ENCODE results near the gene SLC6A16. TPM values are rescaled to one million over a fixed set of nuclear protein-coding genes. Genes with fewer than 3 reads are reported as not detected.
"Not testable (repeated sequence)": the region's sequence is repeated elsewhere in the genome, so short reads cannot be mapped to it uniquely, and the experiment has no call there.

SLC6A16 gene
- total RNA-seq, 1 experiment from 2014 or later = 42.6 TPM

DNA sequence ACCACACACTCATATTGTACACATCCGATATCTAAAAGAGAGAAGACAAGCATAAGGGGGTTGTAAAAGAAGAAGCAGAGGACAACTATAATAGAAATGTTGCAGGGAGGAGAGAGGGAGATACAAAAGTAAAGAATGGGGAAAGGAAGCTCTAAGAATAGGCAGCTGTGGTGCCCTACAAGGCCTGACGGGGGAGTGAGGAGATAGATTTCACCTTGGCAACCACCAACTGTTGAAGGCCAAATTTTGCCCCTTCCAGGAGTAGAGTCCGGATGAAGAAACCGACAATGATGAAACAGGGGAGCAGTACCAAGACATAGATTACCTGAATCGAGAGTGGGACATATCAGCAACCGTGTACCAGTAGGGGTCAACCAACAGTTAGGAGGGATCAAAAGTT, 15.9 kb downstream of the SLC6A16 start:
- Histone ChIP-seq H3K36me3 (ENCODE audit: insufficient read depth, low read length) (peaks cover 46% of the 10 kb centered on the region), H2AFZ (ENCODE audit: low read length) (no peak overlapping the region), H3K27me3 (ENCODE audit: low read length) (no peaks in the 10 kb centered on the region), H3K9ac (ENCODE audit: low read length) (peak overlapping the region; percentile 11; the same call in 1 of the 2 replicates), H3K9me2 (replicated peaks; ENCODE audit: insufficient read depth, low read length) (no peaks in the 10 kb centered on the region), H3K79me2 (ENCODE audit: low read length) (peaks cover under 1% of the 10 kb centered on the region), H3K9me3 (ENCODE audit: low read length) (no peaks in the 10 kb centered on the region), H4K20me1 (ENCODE audit: insufficient read depth, low read depth, low read length) (no peaks in the 10 kb centered on the region), H3K4me1 (ENCODE audit: low read length) (peaks cover 15% of the 10 kb centered on the region), H3K4me3 (ENCODE audit: low read length) (no peak overlapping the region), H3K27ac (ENCODE audit: low read length) (peak overlapping the region; percentile 36), H3K4me2 (ENCODE audit: low read depth, low read length, poor library complexity, severe bottlenecking) (no peak overlapping the region)
- no peak for DNase-seq

DNA sequence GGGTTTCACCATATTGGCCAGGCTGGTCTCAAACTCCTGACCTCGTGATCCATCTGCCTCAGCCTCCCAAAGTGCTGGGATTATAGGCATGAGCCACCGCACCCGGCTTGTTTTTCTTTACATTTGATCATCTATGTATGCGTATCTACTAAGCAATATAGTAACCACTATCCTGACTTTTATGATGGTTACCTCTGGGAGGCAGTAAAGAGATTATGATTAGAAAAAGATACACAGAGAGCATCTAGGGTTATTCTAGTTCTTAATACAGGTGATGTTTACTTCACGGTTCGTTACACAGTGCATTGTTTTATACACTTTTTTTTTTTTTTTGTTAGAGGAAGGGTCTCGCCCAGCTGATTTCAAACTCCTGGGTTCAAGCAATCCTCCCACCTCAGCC, 18.3 kb downstream of the SLC6A16 start:
- peaks cover 28% of the 10 kb centered on the region for H3K4me1 ChIP-seq (ENCODE audit: low read length)
- not testable (repeated sequence) for H3K9me3 ChIP-seq (ENCODE audit: low read length); H3K4me2 ChIP-seq (ENCODE audit: low read depth, low read length, poor library complexity, severe bottlenecking); H3K9me2 ChIP-seq (replicated peaks; ENCODE audit: insufficient read depth, low read length); H3K4me3 ChIP-seq (ENCODE audit: low read length); H2AFZ ChIP-seq (ENCODE audit: low read length); H4K20me1 ChIP-seq (ENCODE audit: insufficient read depth, low read depth, low read length); H3K27me3 ChIP-seq (ENCODE audit: low read length); H3K27ac ChIP-seq (ENCODE audit: low read length); H3K9ac ChIP-seq (ENCODE audit: low read length); H3K79me2 ChIP-seq (ENCODE audit: low read length)
- peak; percentile 70 for DNase-seq
- peaks cover 50% of the 10 kb centered on the region for H3K36me3 ChIP-seq (ENCODE audit: insufficient read depth, low read length)

DNA sequence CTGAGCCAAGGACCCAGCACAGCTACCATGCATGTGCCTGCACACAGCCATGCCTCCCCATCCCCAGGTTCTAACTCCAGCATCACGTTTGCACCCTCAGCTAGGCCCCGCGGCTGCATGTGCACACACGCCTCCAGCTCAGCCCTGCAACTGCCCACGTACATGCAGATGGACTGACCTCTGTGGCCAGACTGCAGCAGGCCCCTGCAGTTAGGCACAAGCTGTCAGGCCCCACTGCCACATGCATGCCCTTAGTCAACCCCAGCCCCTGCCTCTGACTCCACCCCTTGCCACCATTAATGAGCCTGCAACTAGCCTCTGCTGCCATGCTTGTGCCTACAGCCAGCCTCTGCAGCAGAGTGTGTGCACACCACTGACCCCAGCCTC, 23.1 kb downstream of the SLC6A16 start:
- Histone ChIP-seq H3K4me3 (ENCODE audit: low read length) (no peak overlapping the region), H3K36me3 (ENCODE audit: insufficient read depth, low read length) (peaks cover 36% of the 10 kb centered on the region), H2AFZ (ENCODE audit: low read length) (peak overlapping the region; percentile 11; the same call in 1 of the 2 replicates), H3K9ac (ENCODE audit: low read length) (peak overlapping the region; percentile 38), H4K20me1 (ENCODE audit: insufficient read depth, low read depth, low read length) (no peaks in the 10 kb centered on the region), H3K4me1 (ENCODE audit: low read length) (peaks cover 22% of the 10 kb centered on the region), H3K27me3 (ENCODE audit: low read length) (no peaks in the 10 kb centered on the region), H3K9me2 (replicated peaks; ENCODE audit: insufficient read depth, low read length) (no peaks in the 10 kb centered on the region), H3K79me2 (ENCODE audit: low read length) (no peaks in the 10 kb centered on the region), H3K9me3 (ENCODE audit: low read length) (no peaks in the 10 kb centered on the region), H3K27ac (ENCODE audit: low read length) (peak overlapping the region; percentile 79), H3K4me2 (ENCODE audit: low read depth, low read length, poor library complexity, severe bottlenecking) (peak overlapping the region; percentile 63)
- peak; percentile 63 for DNase-seq

DNA sequence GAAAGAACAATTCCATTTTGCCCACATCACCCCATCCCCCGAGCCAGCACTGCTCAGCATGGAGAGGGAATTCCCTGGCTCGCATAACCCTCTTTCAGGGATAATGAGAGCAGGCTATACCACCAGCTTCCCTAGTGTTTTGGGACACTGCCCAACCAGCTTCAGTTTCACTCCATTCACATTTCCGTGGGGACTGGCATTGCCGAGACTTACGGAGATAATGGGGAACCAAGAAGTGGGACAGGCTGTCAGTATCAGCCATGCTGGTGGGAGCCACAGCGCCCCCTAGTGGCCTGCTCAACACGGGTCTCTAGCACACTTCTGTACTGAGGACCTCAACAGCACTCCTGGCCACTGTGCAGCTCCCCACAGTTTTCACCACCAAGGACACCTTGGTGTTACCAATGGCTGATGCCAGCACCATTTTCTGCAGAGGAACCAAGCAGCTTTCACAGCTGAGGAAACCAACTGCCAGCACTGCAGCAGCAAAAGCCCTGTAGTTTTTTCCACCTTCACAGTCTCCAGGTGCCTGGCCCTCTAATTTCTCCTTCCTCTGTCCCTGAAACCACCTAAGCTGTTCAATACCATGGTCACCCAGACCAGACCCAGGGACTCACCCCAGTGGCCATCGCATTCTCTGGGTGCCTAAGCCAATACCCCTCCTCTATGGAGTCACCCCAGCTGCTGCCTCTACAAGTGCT, 23.7 kb downstream of the SLC6A16 start:
- H3K4me2 ChIP-seq (ENCODE audit: low read depth, low read length, poor library complexity, severe bottlenecking) = peak overlapping the region; percentile 63
- peak overlapping the region; percentile 69 for H2AFZ ChIP-seq (ENCODE audit: low read length)
- H3K9ac ChIP-seq (ENCODE audit: low read length) = peak overlapping the region; percentile 52
- H3K9me3 ChIP-seq (ENCODE audit: low read length) = no peaks in the 10 kb centered on the region
- H3K9me2 ChIP-seq (replicated peaks; ENCODE audit: insufficient read depth, low read length) = no peaks in the 10 kb centered on the region
- no peaks in the 10 kb centered on the region for H3K79me2 ChIP-seq (ENCODE audit: low read length)
- H3K4me3 ChIP-seq (ENCODE audit: low read length) = no peak overlapping the region; the same call in 1 of the 2 replicates
- peaks cover 36% of the 10 kb centered on the region for H3K36me3 ChIP-seq (ENCODE audit: insufficient read depth, low read length)
- peaks cover 22% of the 10 kb centered on the region for H3K4me1 ChIP-seq (ENCODE audit: low read length)
- peak; percentile 98 for DNase-seq
- H3K27ac ChIP-seq (ENCODE audit: low read length) = peak overlapping the region; percentile 79
- H4K20me1 ChIP-seq (ENCODE audit: insufficient read depth, low read depth, low read length) = no peaks in the 10 kb centered on the region
- H3K27me3 ChIP-seq (ENCODE audit: low read length) = no peaks in the 10 kb centered on the region

DNA sequence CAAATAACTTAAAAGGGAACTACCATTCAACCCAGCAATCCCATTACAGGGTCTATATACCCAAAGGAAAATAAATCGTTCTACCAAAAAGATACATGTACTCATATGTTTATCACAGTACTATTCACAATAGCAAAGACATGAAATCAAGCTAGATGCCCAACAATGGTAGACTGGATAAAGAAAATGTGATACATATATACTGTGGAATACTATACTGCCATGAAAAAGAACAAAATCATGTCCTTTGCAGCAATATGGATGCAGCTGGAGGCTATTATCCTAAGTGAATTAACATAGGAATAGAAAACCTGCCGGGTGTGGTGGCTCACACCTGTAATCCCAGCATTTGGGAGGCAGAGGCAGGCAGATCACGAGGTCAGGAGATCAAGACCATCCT, 26.3 kb downstream of the SLC6A16 start:
- H3K79me2 ChIP-seq (ENCODE audit: low read length) = not testable (repeated sequence)

DNA sequence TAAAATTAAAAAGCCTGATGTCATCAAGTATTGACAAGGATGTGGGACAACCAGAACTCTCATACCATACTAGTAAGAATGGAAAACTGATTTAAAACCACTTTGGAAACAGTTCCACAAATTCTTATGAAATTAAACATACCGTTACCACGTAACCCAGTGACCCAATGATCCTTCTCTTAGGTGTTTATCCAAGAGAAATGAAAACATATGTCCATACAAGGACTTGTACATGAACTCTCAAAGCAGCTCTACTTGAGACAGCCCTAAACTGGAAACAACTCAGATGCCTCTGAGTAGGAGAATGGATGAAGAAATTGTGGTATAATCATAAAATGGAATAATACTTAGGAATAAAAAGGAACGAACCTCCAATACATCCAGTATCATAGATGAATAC, 27.6 kb downstream of the SLC6A16 start:
- Histone ChIP-seq H3K9me2 (replicated peaks; ENCODE audit: insufficient read depth, low read length) (no peaks in the 10 kb centered on the region), H3K9me3 (ENCODE audit: low read length) (no peaks in the 10 kb centered on the region), H2AFZ (ENCODE audit: low read length) (no peak overlapping the region), H3K4me2 (ENCODE audit: low read depth, low read length, poor library complexity, severe bottlenecking) (no peak overlapping the region), H4K20me1 (ENCODE audit: insufficient read depth, low read depth, low read length) (no peaks in the 10 kb centered on the region), H3K36me3 (ENCODE audit: insufficient read depth, low read length) (peaks cover 36% of the 10 kb centered on the region), H3K27me3 (ENCODE audit: low read length) (no peaks in the 10 kb centered on the region), H3K79me2 (ENCODE audit: low read length) (no peaks in the 10 kb centered on the region), H3K4me1 (ENCODE audit: low read length) (peaks cover 15% of the 10 kb centered on the region), H3K27ac (ENCODE audit: low read length) (no peak overlapping the region), H3K9ac (ENCODE audit: low read length) (no peak overlapping the region), H3K4me3 (ENCODE audit: low read length) (no peak overlapping the region)
- DNase-seq = no peak

More for the DNA sequence above, 26.3 kb downstream of the SLC6A16 start:
- H3K4me3 ChIP-seq (ENCODE audit: low read length); H3K9me3 ChIP-seq (ENCODE audit: low read length); H3K4me2 ChIP-seq (ENCODE audit: low read depth, low read length, poor library complexity, severe bottlenecking); H3K27ac ChIP-seq (ENCODE audit: low read length); H4K20me1 ChIP-seq (ENCODE audit: insufficient read depth, low read depth, low read length); H3K27me3 ChIP-seq (ENCODE audit: low read length); H3K9me2 ChIP-seq (replicated peaks; ENCODE audit: insufficient read depth, low read length); H3K9ac ChIP-seq (ENCODE audit: low read length); H2AFZ ChIP-seq (ENCODE audit: low read length); DNase-seq: not testable (repeated sequence)
- H3K4me1 ChIP-seq (ENCODE audit: low read length) = peaks cover 22% of the 10 kb centered on the region
- H3K36me3 ChIP-seq (ENCODE audit: insufficient read depth, low read length) = peaks cover 29% of the 10 kb centered on the region

DNA sequence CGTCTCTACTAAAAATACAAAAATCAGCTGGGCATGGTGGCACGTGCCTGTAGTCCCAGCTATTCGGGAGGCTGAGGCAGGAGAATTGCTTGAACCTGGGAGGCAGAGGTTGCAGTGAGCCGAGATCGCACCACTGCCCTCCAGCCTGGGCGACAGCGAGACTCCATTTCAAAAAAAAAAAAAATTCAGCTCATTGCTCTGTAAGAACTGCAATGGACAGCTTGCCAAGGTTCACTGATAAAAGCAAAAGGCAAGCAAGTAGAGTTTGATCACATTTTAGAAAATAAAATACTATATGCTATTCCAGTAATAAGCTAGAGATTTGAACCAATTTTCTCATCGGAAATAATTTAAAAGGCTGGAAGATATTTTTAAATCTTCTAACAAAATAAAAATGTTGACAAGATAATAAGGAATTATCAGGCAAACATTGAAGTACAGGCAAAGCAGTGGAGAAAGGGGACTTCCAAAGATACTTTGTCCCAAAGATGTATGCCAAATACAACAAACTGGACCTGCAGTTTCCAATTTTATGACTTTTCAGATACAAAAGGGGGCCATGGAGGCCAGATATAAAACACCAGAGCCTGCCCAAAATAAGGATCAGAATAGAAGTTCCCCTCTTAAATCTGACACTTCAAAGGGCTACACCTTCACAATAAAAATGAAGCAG, 29.6 kb downstream of the SLC6A16 start:
- H2AFZ ChIP-seq (ENCODE audit: low read length) = no peak overlapping the region
- H3K9me3 ChIP-seq (ENCODE audit: low read length) = no peaks in the 10 kb centered on the region
- no peak overlapping the region for H3K4me2 ChIP-seq (ENCODE audit: low read depth, low read length, poor library complexity, severe bottlenecking)
- no peaks in the 10 kb centered on the region for H3K4me1 ChIP-seq (ENCODE audit: low read length)
- DNase-seq = no peak
- H3K4me3 ChIP-seq (ENCODE audit: low read length) = no peak overlapping the region
- H3K79me2 ChIP-seq (ENCODE audit: low read length) = no peaks in the 10 kb centered on the region
- no peaks in the 10 kb centered on the region for H3K27me3 ChIP-seq (ENCODE audit: low read length)
- no peaks in the 10 kb centered on the region for H3K9me2 ChIP-seq (replicated peaks; ENCODE audit: insufficient read depth, low read length)
- H3K36me3 ChIP-seq (ENCODE audit: insufficient read depth, low read length) = peaks cover 43% of the 10 kb centered on the region
- no peaks in the 10 kb centered on the region for H4K20me1 ChIP-seq (ENCODE audit: insufficient read depth, low read depth, low read length)
- no peak overlapping the region for H3K27ac ChIP-seq (ENCODE audit: low read length)
- no peak overlapping the region for H3K9ac ChIP-seq (ENCODE audit: low read length)

DNA sequence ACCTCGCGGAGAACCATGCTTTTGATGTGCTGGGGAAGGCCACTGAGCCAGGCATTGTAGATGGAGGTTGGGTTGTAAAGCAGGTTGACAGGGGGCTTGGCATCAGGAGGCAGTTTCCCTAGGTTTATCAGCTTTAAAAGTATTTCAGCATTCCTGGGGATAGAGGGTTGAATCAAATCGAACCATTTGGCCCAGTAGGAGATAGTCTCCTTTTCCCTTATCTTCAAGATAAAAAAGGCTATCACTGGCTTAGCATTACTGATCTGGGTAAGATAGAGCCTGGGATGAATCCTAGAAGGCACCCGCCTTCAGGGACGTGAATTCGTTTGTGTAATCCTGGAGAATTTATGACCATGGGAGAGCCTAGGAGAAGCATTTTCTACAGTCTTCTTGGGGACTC, 30.6 kb downstream of the SLC6A16 start:
- no peaks in the 10 kb centered on the region for H4K20me1 ChIP-seq (ENCODE audit: insufficient read depth, low read depth, low read length)
- no peak overlapping the region for H3K27ac ChIP-seq (ENCODE audit: low read length)
- no peaks in the 10 kb centered on the region for H3K9me2 ChIP-seq (replicated peaks; ENCODE audit: insufficient read depth, low read length)
- no peak overlapping the region for H2AFZ ChIP-seq (ENCODE audit: low read length)
- no peaks in the 10 kb centered on the region for H3K79me2 ChIP-seq (ENCODE audit: low read length)
- DNase-seq = no peak
- peaks cover 5% of the 10 kb centered on the region for H3K4me1 ChIP-seq (ENCODE audit: low read length)
- H3K36me3 ChIP-seq (ENCODE audit: insufficient read depth, low read length) = peaks cover 48% of the 10 kb centered on the region
- no peak overlapping the region for H3K9ac ChIP-seq (ENCODE audit: low read length)
- no peak overlapping the region for H3K4me3 ChIP-seq (ENCODE audit: low read length)
- H3K9me3 ChIP-seq (ENCODE audit: low read length) = no peaks in the 10 kb centered on the region
- H3K4me2 ChIP-seq (ENCODE audit: low read depth, low read length, poor library complexity, severe bottlenecking) = no peak overlapping the region
- H3K27me3 ChIP-seq (ENCODE audit: low read length) = no peaks in the 10 kb centered on the region
